Neural progenitor cell (in vitro differentiated cells): ENCODE results near the gene CBFA2T3.

Experiments
- CTCF ChIP-seq: fragments of 200-600 bp; sonication (generic); IDR thresholded peaks from 2 replicates; pipeline ENCODE4 v1.5.1; 2017; ENCODE audit warnings: antibody characterized with exemption, mild to moderate bottlenecking
- EZH2 ChIP-seq: fragments of 200-600 bp; sonication (generic); IDR thresholded peaks from 2 replicates; pipeline ENCODE4 v1.6.1; 2017; ENCODE audit warnings: antibody characterized with exemption, mild to moderate bottlenecking, moderate library complexity
- EZH2phosphoT487 ChIP-seq: fragments of 200-600 bp; sonication (generic); IDR thresholded peaks from 2 replicates; pipeline ENCODE4 v1.6.1; 2017; ENCODE audit warnings: antibody characterized with exemption

- no peak for TF ChIP-seq CTCF
- TF ChIP-seq EZH2phosphoT487, result no peak
- TF ChIP-seq EZH2, result no peak
These were observed 121.3 kb downstream of the CBFA2T3 start for GRCh38 chr16:88855736-88856121.
